Measurements from ENCODE around the gene GNAT1.
"Not testable (repeated sequence)": the region's sequence is repeated elsewhere in the genome, so short reads cannot be mapped to it uniquely, and the experiment has no call there.

The GNAT1 gene

DNA sequence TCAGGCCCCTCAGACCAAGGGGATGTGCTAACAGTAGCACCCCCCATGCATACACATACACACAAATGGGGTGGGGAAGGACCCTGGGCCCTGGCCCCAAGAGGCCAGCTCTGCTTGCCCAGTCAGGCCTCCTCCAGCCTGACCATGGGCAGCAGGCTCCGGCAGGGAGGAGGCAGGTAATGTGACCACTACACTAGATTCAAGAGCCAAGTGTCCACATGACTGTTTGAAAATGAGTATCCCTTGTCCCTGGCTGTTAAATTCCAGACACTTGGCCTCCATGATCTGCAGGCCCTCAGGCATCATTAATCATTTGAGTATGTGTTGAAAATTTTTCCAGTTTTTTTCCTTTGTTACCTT lies 30.7 kb downstream of the GNAT1 start:
- no peak for DNase-seq (ENCODE audit: low spot score)

DNA sequence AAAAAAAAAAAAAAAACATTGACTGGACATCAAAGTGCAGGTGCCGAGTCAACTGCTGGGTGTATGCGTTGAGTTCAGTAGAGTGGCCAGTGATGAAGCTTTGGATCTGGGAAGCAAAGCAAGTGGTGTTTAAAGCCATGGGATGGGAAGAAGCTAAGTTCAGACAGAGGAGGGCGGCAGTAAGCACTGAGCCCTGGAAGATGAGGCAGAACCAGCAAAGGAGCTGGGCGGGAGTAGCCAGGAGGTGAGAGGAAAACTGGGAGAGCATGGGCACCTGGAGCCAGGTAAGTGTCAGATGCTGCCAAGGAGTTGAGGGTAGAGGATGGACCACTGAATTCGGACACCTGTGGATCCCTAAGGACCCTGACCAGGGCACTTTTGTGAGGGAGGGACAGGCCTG lies 33.2 kb downstream of the GNAT1 start:
- no peak for DNase-seq (ENCODE audit: low spot score)

DNA sequence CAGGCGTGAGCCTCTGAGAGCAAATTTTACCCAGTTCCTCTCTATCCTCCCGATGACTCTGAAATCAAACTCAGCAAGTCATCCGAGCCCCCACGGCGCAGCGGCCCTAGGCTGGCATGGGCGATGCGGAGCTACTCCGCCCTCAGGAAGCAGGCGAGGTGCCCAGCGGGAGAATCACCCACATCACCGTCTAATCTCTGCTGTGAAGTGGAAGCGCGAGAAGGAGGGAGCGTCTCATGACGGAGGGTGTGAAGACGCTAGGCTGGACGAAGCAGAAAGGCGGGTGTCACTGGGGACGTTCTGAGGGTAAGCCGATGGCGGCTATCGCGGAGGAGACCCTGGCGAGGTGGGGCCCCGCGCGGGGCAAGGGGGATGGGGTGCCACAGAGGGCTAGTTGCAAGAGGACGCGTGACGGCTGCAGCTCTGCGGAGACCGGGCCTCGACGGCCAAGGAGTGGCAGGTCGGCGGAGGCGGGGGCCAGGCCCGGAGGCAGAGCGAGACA lies 35.5 kb downstream of the GNAT1 start:
- DNase-seq (ENCODE audit: low spot score): peak; percentile 48

- peak; percentile 94 for DNase-seq (ENCODE audit: low spot score)
Observed at GRCh38 chr3:50227390-50228183, 36.2 kb downstream of the GNAT1 start.

DNA sequence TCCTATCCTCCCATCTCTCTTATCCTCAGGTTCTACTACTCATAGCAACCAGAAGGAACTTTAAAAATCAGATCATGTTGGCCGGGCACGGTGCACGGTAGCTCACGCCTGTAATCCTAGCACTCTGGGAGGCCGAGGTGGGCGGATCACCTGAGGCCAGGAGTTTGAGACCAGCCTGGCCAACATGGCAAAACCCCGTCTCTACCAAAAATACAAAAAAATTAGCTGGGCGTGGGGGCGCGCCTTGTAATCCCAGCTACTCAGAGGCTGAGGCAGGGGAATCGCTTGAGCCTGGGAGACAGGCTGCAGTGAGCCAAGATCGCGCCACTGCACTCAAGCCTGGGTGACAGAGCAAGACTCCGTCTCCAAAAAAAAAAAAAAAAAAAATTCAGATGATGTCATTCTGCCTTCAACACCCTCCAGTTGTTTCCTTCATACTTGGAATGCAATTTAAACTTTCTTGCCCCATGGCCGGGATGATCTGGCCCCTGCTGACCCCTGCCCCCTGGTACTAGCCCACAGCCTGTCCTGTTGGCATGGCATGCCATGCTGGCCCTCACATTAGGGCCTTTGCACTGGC lies 36.9 kb downstream of the GNAT1 start:
- DNase-seq (ENCODE audit: low spot score): not testable (repeated sequence)

GRCh38 chr3:50229490-50229889 lies 38.1 kb downstream of the GNAT1 start:
- no peak for DNase-seq (ENCODE audit: low spot score)

DNA sequence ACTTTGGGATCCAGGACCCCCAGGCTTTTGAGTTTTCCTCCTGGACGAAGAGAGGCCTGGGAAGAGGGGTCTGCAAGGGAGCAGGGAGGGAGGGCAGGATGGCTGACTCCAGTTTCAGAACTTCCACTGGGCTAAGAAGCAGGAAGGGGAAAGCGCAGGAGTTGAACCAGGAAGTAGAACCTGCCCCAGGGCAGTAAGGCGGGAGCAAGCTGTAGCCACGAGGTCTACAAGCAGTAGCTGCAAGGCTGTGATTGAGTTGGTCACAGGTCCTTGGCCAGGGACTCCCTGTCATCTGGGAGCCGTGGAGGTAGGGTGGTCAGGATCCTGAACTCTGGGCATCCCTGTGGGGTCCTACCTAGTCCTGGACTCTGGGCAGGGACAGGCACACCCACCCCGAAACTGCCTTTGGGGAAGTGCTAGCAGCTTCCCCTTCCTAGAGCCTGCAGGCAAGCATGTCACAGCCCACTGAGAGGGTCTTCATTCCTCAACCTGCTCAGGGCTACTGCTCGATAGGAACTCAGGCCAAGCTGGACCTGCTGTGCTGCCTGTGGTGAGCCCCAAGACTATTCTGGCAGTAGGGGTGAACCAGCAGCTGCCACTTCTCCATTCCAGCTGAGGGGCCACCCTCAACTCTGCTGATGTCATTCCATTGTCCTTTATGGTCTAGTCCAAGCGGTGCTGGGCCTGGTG lies 38.8 kb downstream of the GNAT1 start:
- no peak for DNase-seq (ENCODE audit: low spot score)

DNA sequence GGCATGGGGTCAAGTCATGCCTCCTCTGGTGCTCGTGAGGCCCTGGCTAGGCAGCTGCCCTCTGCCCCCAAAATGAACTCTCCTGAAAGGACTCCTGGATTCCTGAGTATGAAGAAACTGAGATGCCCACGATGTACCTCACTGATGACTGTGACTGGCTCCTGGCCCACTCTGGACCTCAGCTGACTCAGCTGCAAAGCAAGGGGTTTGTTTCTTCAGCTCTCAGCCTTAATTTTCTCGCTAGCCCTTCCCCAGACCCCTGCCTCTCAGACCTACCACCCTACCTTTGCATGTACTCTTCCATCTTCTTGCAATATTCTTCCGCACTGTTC lies 39.4 kb downstream of the GNAT1 start:
- no peak for DNase-seq (ENCODE audit: low spot score)

- DNase-seq (ENCODE audit: low spot score): no peak
Observed at GRCh38 chr3:50231581-50231980, 40.2 kb downstream of the GNAT1 start.

- no peak for DNase-seq (ENCODE audit: low spot score)
Observed at GRCh38 chr3:50232303-50232702, 40.9 kb downstream of the GNAT1 start.

DNA sequence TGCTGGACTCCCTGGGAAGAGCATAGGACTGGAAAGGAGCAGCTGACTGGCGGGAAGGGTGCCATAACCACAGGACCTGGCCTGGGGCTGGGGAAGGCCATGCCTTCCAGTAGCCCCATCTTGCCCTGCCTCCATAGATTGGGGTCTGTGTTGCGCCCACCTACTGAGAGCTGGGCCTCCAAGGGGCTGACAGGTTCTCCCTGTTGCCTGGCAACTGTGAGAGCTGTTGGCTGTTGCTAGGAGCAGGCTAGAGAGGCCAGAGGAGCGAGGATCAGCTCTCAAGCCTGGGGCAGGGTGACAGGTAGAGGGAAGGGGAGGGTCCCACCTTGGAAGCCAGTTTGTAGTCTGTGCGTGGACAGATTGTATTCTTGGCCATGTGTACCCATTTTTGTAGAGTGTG lies 41.8 kb downstream of the GNAT1 start:
- no peak for DNase-seq (ENCODE audit: low spot score)

DNA sequence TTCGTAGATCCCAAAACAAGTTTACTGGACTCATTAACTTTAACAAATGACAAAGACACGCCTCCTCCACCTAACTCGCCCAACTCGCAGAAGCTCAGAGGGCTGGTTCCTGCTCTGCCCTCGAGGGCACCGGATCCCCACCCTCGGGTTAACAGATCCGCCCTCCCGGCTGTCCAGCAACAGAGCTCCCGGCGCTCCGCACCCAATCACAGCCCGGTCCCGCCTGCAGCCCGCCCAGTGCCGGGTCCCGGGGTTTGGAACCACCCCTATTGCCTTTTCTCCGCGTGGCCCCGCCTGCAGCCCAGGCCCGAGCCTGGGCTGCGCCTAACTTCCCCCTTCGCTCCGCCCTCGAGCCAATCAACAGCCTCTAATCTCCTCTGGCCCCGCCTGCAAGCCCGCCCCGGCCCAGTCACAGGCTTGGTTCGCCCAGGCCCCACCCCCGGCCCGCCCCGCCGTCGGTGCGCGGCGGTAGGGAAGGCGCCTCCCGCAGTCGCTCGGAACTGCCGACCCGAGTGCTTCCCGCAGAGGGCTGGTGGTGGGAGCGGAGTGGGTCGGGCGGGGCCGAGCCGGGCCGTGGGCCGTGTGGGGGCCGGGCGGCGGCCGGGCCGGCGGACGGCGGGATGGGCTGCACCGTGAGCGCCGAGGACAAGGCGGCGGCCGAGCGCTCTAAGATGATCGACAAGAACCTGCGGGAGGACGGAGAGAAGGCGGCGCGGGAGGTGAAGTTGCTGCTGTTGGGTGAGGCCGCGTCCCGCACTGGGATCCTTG lies 44.5 kb downstream of the GNAT1 start, which contains the start of gene GNAI2:
Gene GNAI2, plus strand, starts transcription at position 489 of the 768 bp plus-strand sequence. Its CDS starts 132 bp downstream, at position 621.
- DNase-seq (ENCODE audit: low spot score): peak; percentile 99

GRCh38 chr3:50236484-50237132 lies 45.2 kb downstream of the GNAT1 start:
- DNase-seq (ENCODE audit: low spot score): no peak

- peak; percentile 41 for DNase-seq (ENCODE audit: low spot score)
Observed at GRCh38 chr3:50237133-50237651, 45.8 kb downstream of the GNAT1 start.

DNA sequence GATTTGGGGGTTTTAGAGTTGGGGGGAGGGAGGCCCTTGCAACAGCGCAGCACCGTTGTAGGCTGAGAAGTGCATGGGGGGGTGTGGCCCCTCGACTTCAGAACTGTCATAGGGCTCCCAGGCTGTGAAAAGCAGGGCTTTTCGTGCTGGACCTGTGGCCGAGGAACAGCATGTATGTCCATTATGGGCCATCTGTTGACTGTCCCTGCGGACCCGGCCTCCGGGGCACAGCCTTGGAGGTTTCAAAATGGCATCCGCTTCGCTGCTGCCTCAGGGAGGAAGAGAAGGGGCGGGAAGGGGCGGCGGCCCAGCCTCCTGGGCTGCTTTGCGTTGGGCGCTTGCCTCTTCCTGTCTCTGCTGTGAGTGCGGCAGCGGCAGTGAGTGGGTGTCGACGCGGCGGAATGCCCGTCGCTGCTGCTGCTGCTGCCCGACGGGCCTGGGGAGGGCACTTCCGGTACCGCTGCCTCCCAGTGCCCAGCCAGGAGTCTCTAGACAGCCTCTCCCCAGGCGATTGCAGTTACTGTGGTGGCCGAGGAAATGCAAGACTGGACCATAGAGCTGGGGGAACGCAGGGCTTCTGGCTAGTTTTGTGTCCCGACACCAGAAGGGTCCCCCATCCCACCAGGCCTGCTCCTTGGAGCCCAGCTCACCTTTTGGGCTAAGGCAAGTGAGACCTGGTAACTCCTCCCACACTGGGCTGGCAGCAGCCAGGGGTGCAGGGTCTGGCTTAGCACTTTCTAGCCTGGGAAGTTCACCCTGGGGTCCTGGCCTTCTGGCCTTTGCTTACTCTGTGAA lies 46.5 kb downstream of the GNAT1 start:
- peak; percentile 92 for DNase-seq (ENCODE audit: low spot score)

GRCh38 chr3:50238549-50239026 lies 47.2 kb downstream of the GNAT1 start:
- DNase-seq (ENCODE audit: low spot score): peak; percentile 32

DNA sequence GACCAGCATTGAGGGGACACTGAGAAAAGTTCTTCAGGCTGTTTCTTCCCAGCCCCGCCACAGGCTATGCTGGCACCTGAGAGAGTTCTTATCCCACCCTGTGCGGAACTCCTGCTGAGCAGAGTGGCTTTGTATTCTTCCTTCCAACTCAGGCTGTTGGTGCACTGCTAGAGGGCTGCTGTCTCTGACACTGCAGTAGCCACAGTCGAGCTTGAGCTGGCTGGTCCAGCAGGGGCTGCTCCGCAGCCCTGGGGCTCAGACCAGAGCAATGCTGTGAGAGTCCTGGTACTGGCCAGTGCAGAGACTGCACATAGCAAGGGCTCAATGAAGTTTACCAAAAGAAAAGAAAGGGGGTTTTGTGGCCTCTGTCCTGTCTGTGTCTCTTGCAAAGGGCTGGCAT lies 48.2 kb downstream of the GNAT1 start:
- DNase-seq (ENCODE audit: low spot score): no peak

DNA sequence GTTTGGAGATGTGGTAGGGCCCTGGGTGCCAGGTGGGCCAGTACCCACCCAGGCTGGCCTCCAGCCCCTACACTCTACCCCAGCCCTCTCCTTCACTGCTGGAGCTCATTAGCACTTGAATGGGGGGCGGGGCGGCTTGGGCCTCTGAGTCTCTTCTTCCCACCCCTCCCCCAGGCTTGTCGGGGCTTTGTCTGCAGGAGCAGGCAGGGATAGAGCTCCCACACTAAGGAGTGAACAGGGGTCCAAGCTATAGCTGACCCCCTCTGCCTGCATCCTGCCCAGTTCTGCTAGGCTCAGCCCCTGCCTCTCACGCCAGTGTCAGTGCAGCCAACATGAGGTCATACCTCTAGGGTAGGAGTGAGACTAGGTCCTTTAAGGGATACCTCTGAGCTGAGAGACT lies 49.8 kb downstream of the GNAT1 start:
- no peak for DNase-seq (ENCODE audit: low spot score)

DNA sequence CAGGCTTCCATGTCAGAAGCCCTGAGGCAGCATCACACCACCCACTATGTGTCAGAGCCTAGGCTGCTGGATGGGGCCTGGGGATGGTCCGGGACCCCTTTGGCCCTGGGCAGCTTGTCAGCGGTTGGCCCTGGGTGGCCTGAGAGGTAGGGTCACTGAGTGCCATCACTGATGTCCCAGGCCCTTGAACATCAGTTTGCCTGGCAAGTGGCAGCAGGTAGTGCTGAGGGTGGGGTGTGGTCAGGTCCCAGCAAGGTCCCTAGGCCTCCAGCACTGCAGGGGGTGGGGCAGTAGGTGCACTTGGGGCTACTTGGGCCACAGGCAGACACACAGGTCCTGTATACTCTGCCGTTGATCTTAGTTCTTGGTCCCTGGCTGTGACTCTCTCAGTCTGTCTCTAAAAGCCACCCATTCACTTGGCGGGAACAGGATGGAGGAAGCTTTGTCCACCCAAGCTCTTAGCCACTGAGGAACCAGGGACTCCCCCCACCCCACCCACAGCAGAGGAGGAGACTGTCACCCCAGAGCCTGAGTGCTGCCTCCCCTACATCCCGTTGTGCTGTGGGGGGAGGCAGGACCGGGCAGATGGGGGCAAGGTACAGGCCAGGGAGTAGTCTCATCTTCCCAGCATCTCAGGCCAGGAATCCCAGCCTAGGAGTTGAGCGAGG lies 50.4 kb downstream of the GNAT1 start:
- DNase-seq (ENCODE audit: low spot score): no peak

- peak; percentile 47 for DNase-seq (ENCODE audit: low spot score)
Observed at GRCh38 chr3:50242381-50242770, 51.0 kb downstream of the GNAT1 start.

All from activated CD4-positive, alpha-beta T cell treated with anti-CD3 and anti-CD28 coated beads, Interleukin-2, Interleukin-4, amounts not matched to agents 100 ng/mL and 50 ng/mL, durations not matched to agents 16 hours and 8 hours (primary cell).